HCT116 (cell line): ENCODE results near the gene NCKAP5. TPM values are rescaled to one million over a fixed set of nuclear protein-coding genes. Genes with fewer than 3 reads are reported as not detected.

Source experiments
- ATAC-seq: fragments of 200-7000 bp; cut with Tn5 transposase; 2 replicates; pipeline ENCODE4 v1.9.1; 2020; ENCODE audit warnings: mild to moderate bottlenecking, moderate library complexity
- BruUV-seq: library from RNA; stranded (reverse); fragments of 400-500 nt; replicated peaks from 2 replicates; lab custom pipeline; 2021; lab: Mats Ljungman, UMichigan
- CTCF ChIA-PET: fragments of 300-600 bp; sonication (Branson Sonifier 250); formaldehyde crosslinking; loops from one replicate; lab custom pipeline; 2021; ENCODE audit warnings: antibody characterized with exemption; lab: Charles Lee
- POLR2A ChIA-PET: fragments of 300-600, 350-600 bp; sonication (Branson Sonifier 250); formaldehyde crosslinking; loops from one replicate; lab custom pipeline; 2021; ENCODE audit warnings: antibody characterized with exemption; lab: Charles Lee
- RAD21 ChIA-PET, 2 experiments: fragments of 300-600 bp; sonication (Branson Sonifier 250); formaldehyde crosslinking; loops; one replicate each; lab custom pipeline; 2023; ENCODE audit warnings: low total read pairs in 2 of 2; ENCODE audit not compliant: uncharacterized antibody in 2 of 2, unreplicated experiment in 2 of 2, low non-redundant PET in 1 of 2; lab: Charles Lee
- DNase-seq: peaks from one replicate; pipeline ENCODE4 v3.0.0-alpha.2; 2010; ENCODE audit warnings: low read depth, low spot score
- H2AFZ ChIP-seq: fragments of 200-600 bp; shearing (Covaris generic), sonication (generic); 2 replicates; pipeline ENCODE4 v1.6.1; 2017; ENCODE audit warnings: low read depth, mixed run types, mixed read lengths, antibody characterized with exemption, low read length; ENCODE audit not compliant: poor library complexity, severe bottlenecking
- H3K27ac ChIP-seq: 2 replicates; pipeline ENCODE4 v1.5.1; 2012; ENCODE audit warnings: low read depth, low read length
- H3K27me3 ChIP-seq: fragments of 200-600 bp; sonication (generic); 2 replicates; pipeline ENCODE4 v1.6.1; 2016; ENCODE audit warnings: mixed run types, low read length, mixed read lengths; ENCODE audit not compliant: insufficient read depth
- H3K36me3 ChIP-seq, 2 experiments: fragments of 200-500 bp in 1 of 2; fragments of 200-600 bp in 1 of 2; sonication (Bioruptor generic) in 1 of 2; sonication (generic) in 1 of 2; 2 replicates each; pipeline versions ENCODE4 v1.5.1 to v1.6.1; 2014 to 2016; ENCODE audit warnings: low read length in 2 of 2, inconsistent platforms in 1 of 2, mixed read lengths in 1 of 2, mixed run types in 1 of 2; ENCODE audit not compliant: insufficient read depth in 2 of 2, control insufficient read depth in 1 of 2
- H3K4me1 ChIP-seq, 2 experiments: fragments of 200-600 bp in 1 of 2; sonication (generic) in 1 of 2; 2 replicates each; pipeline versions ENCODE4 v1.5.1 to v1.6.1; 2012 to 2017; ENCODE audit warnings: low read length in 2 of 2, inconsistent platforms in 1 of 2, mild to moderate bottlenecking in 1 of 2, mixed read lengths in 1 of 2, mixed run types in 1 of 2, moderate library complexity in 1 of 2; ENCODE audit not compliant: insufficient read depth in 2 of 2, control insufficient read depth in 1 of 2
- H3K4me2 ChIP-seq: fragments of 200-600 bp; sonication (generic); 2 replicates; pipeline ENCODE4 v1.6.1; 2017; ENCODE audit warnings: mixed run types, low read length, mixed read lengths
- H3K4me3 ChIP-seq, 2 experiments: fragments of 200-600 bp in 1 of 2; sonication (generic) in 1 of 2; replicated peaks in 1 of 2; 2 replicates each; pipeline ENCODE4 v1.5.1; 2011 to 2016; ENCODE audit warnings: low read length in 2 of 2, control low read depth in 1 of 2, low read depth in 1 of 2, mild to moderate bottlenecking in 1 of 2, mixed read lengths in 1 of 2, mixed run types in 1 of 2
- H3K79me2 ChIP-seq: fragments of 200-600 bp; sonication (generic); 2 replicates; pipeline ENCODE4 v1.6.1; 2017; ENCODE audit warnings: mild to moderate bottlenecking, mixed run types, low read length, moderate library complexity, mixed read lengths; ENCODE audit not compliant: insufficient read depth
- H3K9ac ChIP-seq: fragments of 200-600 bp; sonication (generic); 2 replicates; pipeline ENCODE4 v1.6.1; 2016; ENCODE audit warnings: low read length, mixed read lengths
- H3K9me2 ChIP-seq: fragments of 200-600 bp; sonication (generic), shearing (Covaris generic); 2 replicates; pipeline ENCODE4 v1.6.1; 2017; ENCODE audit warnings: mixed run types, mild to moderate bottlenecking, moderate library complexity; ENCODE audit not compliant: insufficient read depth
- H3K9me3 ChIP-seq, 2 experiments: fragments of 200-500 bp in 1 of 2; fragments of 200-600 bp in 1 of 2; sonication (Bioruptor generic) in 1 of 2; sonication (generic) in 1 of 2; 2 replicates each; pipeline ENCODE4 v1.6.1; 2014 to 2017; ENCODE audit warnings: low read length in 2 of 2, mixed read lengths in 2 of 2, inconsistent platforms in 1 of 2, low read depth in 1 of 2, mild to moderate bottlenecking in 1 of 2, mixed run types in 1 of 2, moderate library complexity in 1 of 2; ENCODE audit not compliant: control insufficient read depth in 1 of 2, insufficient read depth in 1 of 2
- H4K20me1 ChIP-seq: fragments of 200-600 bp; sonication (generic), shearing (Covaris generic); 2 replicates; pipeline ENCODE4 v1.6.1; 2017; ENCODE audit warnings: mixed run types, mild to moderate bottlenecking, moderate library complexity; ENCODE audit not compliant: insufficient read depth
- CBX3 ChIP-seq: IDR thresholded peaks from 2 replicates; pipeline ENCODE4 v1.6.1; 2012; ENCODE audit warnings: low read depth
- EGR1 ChIP-seq: IDR thresholded peaks from 2 replicates; pipeline ENCODE4 v1.6.1; 2012; ENCODE audit warnings: low read depth
- ELF1 ChIP-seq: IDR thresholded peaks from 2 replicates; pipeline ENCODE4 v1.6.1; 2012; ENCODE audit warnings: low read depth, borderline replicate concordance
- EZH2 ChIP-seq: fragments of 200-600 bp; sonication (generic); IDR thresholded peaks from 2 replicates; pipeline ENCODE4 v1.6.1; 2017; ENCODE audit warnings: antibody characterized with exemption, mixed run types
- EZH2phosphoT487 ChIP-seq: fragments of 200-600 bp; IDR thresholded peaks from 2 replicates; pipeline ENCODE4 v1.6.1; 2018; ENCODE audit warnings: antibody characterized with exemption, borderline replicate concordance
- FOSL1 ChIP-seq: IDR thresholded peaks from 2 replicates; pipeline ENCODE4 v1.6.1; 2012; ENCODE audit warnings: low read depth
- POLR2A ChIP-seq: IDR thresholded peaks from 2 replicates; pipeline ENCODE4 v1.7.0; 2011; ENCODE audit warnings: borderline replicate concordance; ENCODE audit not compliant: insufficient read depth, insufficient read length; ENCODE audit errors: extremely low read depth
- POLR2AphosphoS5 ChIP-seq: IDR thresholded peaks from 2 replicates; pipeline ENCODE4 v1.6.1; 2011; ENCODE audit warnings: mild to moderate bottlenecking, low read depth, low read length, moderate library complexity
- RAD21 ChIP-seq: IDR thresholded peaks from 2 replicates; pipeline ENCODE4 v1.6.1; 2012; ENCODE audit warnings: low read depth, mild to moderate bottlenecking
- SIN3A ChIP-seq: IDR thresholded peaks from 2 replicates; pipeline ENCODE4 v1.6.1; 2012; ENCODE audit warnings: low read depth
- SP1 ChIP-seq: IDR thresholded peaks from 2 replicates; pipeline ENCODE4 v1.6.1; 2012; ENCODE audit warnings: low read depth
- YY1 ChIP-seq: IDR thresholded peaks from 2 replicates; pipeline ENCODE4 v1.6.1; 2011; ENCODE audit warnings: low read length, low read depth, moderate library complexity, mild to moderate bottlenecking; ENCODE audit not compliant: insufficient replicate concordance; ENCODE audit errors: extremely low read depth
- ZNF274 ChIP-seq: fragments of 200-500 bp; sonication (Bioruptor generic); IDR thresholded peaks from 2 replicates; pipeline ENCODE4 v1.6.1; 2014; ENCODE audit warnings: mild to moderate bottlenecking, low read depth, low read length, inconsistent platforms
- intact Hi-C: fragments of 100-400 bp; cut with micrococcal nuclease; formaldehyde crosslinking; loops from 2 replicates; pipeline ENCODE4 v1.10.0; 2022
- total RNA-seq: library from RNA; stranded (reverse); gene quantifications from one replicate; pipeline ENCODE4 v1.2.1, GENCODE V29; 2021; ENCODE audit not compliant: unreplicated experiment
- TF ChIP-seq, protein P1 (sequence below), 3 experiments: fragments of 200-600 bp in 1 of 3; sonication (generic) in 1 of 3; IDR thresholded peaks in 2 of 3; conservative IDR thresholded peaks in 1 of 3; 2 replicates each; pipeline ENCODE4 v1.5.1; 2012 to 2017; ENCODE audit warnings: low read depth in 2 of 3, low read length in 2 of 3, antibody characterized with exemption in 1 of 3, borderline replicate concordance in 1 of 3, control low read depth in 1 of 3, mild to moderate bottlenecking in 1 of 3, mixed read lengths in 1 of 3, mixed run types in 1 of 3, moderate library complexity in 1 of 3; ENCODE audit not compliant: insufficient read depth in 1 of 3
- TF ChIP-seq, protein P2 (sequence below): IDR thresholded peaks from 2 replicates; pipeline ENCODE4 v1.6.1; 2011; ENCODE audit warnings: mild to moderate bottlenecking, low read length, moderate library complexity; ENCODE audit not compliant: insufficient replicate concordance; ENCODE audit errors: extremely low read depth

Gene NCKAP5
- total RNA-seq, 1 experiment from 2014 or later = 0.30 TPM

DNA sequence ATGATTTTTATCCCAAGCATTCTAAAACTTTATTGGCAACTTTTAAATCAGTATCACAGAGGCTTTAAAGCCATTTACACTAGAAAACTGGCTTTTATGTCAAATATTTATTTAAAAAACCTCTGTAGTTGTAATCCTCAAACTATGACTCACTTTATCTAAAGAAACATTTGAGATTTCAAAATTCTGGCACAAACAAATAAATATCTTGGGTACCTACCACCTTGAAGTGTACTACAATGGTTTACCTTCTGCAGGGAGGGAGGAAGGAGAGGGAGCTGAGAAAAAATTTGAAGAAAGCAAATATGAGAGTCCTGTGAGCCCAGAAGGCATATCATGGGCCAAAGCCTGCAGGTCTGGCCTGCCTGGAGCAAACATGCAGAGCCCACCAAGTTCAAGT is 155.6 kb downstream of the NCKAP5 start:
- H3K9me3 ChIP-seq = no peaks in the 10 kb centered on the region
- ChIA-PET RAD21 (no interaction called here), CTCF (no interaction called here), POLR2A (no interaction called here)
- H3K4me3 ChIP-seq = no peak overlapping the region
- no peak overlapping the region for H3K9ac ChIP-seq
- H3K79me2 ChIP-seq = no peaks in the 10 kb centered on the region
- no peak overlapping the region for H3K4me2 ChIP-seq
- TF ChIP-seq POLR2AphosphoS5 = no peak
- no peak for TF ChIP-seq YY1
- no peak for TF ChIP-seq SP1
- H3K9me2 ChIP-seq = no peaks in the 10 kb centered on the region
- no peaks in the 10 kb centered on the region for H3K4me1 ChIP-seq
- no peaks in the 10 kb centered on the region for H3K27me3 ChIP-seq
- no peak overlapping the region for H2AFZ ChIP-seq
- ATAC-seq (no peak), DNase-seq (no peak)
- no TSS peak for BruUV-seq
- intact Hi-C loops = no loop called here
- H3K36me3 ChIP-seq = no peaks in the 10 kb centered on the region
- H3K27ac ChIP-seq = no peak overlapping the region
- H4K20me1 ChIP-seq = no peaks in the 10 kb centered on the region

DNA sequence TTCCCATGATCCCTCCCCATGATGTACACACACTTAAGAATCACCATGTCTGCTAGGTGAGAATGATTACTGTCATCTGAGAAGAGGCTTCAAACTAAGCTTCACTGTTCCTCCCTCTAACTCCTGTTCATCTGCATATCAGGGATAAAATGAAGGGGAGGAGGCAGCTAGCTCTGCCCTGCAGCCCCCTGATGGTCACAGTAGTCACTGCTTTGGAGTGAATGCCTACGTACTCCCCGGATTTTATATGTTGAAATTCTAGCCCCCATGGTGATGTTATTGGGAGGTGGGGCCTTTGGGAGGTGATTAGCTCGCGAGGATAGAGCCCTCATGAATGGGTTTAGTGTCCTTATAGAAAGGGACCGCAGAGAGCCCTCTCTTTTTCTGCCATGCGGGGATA is 156.4 kb downstream of the NCKAP5 start:
- Histone ChIP-seq H3K4me1 (no peaks in the 10 kb centered on the region), H3K9me2 (no peaks in the 10 kb centered on the region), H3K36me3 (no peaks in the 10 kb centered on the region), H3K27me3 (no peaks in the 10 kb centered on the region), H3K9ac (no peak overlapping the region), H3K9me3 (no peaks in the 10 kb centered on the region), H3K4me3 (no peak overlapping the region), H3K4me2 (no peak overlapping the region), H4K20me1 (no peaks in the 10 kb centered on the region), H2AFZ (no peak overlapping the region), H3K27ac (no peak overlapping the region), H3K79me2 (no peaks in the 10 kb centered on the region)
- intact Hi-C loops = no loop called here
- ChIA-PET POLR2A (no interaction called here), RAD21 (no interaction called here), CTCF (no interaction called here)
- DNase-seq = no peak
- no TSS peak for BruUV-seq
- ATAC-seq = no peak
- TF ChIP-seq POLR2A = no peak
- TF ChIP-seq RAD21 = no peak
- TF ChIP-seq ZNF274 = no peak
- no peak for TF ChIP-seq EZH2phosphoT487
- TF ChIP-seq, protein P1, sequence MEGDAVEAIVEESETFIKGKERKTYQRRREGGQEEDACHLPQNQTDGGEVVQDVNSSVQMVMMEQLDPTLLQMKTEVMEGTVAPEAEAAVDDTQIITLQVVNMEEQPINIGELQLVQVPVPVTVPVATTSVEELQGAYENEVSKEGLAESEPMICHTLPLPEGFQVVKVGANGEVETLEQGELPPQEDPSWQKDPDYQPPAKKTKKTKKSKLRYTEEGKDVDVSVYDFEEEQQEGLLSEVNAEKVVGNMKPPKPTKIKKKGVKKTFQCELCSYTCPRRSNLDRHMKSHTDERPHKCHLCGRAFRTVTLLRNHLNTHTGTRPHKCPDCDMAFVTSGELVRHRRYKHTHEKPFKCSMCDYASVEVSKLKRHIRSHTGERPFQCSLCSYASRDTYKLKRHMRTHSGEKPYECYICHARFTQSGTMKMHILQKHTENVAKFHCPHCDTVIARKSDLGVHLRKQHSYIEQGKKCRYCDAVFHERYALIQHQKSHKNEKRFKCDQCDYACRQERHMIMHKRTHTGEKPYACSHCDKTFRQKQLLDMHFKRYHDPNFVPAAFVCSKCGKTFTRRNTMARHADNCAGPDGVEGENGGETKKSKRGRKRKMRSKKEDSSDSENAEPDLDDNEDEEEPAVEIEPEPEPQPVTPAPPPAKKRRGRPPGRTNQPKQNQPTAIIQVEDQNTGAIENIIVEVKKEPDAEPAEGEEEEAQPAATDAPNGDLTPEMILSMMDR (IDR thresholded peaks at IDR 0.05 in 2 of 3, conservative IDR thresholded peaks at IDR 0.05 in 1 of 3; ENCODE audit: borderline replicate concordance in 1 of 3, insufficient read depth in 1 of 3, low read depth in 2 of 3, low read length in 2 of 3) = no peak
- no peak for TF ChIP-seq EZH2
- TF ChIP-seq CBX3 = no peak
- no peak for TF ChIP-seq SIN3A
- TF ChIP-seq ELF1 = no peak
- TF ChIP-seq, protein P2, sequence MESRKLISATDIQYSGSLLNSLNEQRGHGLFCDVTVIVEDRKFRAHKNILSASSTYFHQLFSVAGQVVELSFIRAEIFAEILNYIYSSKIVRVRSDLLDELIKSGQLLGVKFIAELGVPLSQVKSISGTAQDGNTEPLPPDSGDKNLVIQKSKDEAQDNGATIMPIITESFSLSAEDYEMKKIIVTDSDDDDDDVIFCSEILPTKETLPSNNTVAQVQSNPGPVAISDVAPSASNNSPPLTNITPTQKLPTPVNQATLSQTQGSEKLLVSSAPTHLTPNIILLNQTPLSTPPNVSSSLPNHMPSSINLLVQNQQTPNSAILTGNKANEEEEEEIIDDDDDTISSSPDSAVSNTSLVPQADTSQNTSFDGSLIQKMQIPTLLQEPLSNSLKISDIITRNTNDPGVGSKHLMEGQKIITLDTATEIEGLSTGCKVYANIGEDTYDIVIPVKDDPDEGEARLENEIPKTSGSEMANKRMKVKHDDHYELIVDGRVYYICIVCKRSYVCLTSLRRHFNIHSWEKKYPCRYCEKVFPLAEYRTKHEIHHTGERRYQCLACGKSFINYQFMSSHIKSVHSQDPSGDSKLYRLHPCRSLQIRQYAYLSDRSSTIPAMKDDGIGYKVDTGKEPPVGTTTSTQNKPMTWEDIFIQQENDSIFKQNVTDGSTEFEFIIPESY = no peak
- no peak for TF ChIP-seq FOSL1
- TF ChIP-seq YY1 = no peak
- no peak for TF ChIP-seq EGR1
- TF ChIP-seq SP1 = no peak
